ENCODE measurements around the gene VIPR2.

GRCh38 chr7:159045839-159046238 lies 98.8 kb downstream of the VIPR2 start:
- TF ChIP-seq POLR2AphosphoS5 (IDR thresholded peaks at IDR 0.05; ENCODE audit: low read depth, low read length) (no peak), TAF1 (IDR thresholded peaks at IDR 0.05; ENCODE audit: borderline replicate concordance, insufficient read depth, low read length) (no peak), SIN3A (IDR thresholded peaks at IDR 0.05; ENCODE audit: borderline replicate concordance, insufficient read depth, low read length) (no peak)
